HCT116 (cell line): ENCODE measurements around the gene ITSN1.

ENCODE experiments used
- JUND ChIP-seq: IDR thresholded peaks from 2 replicates; pipeline ENCODE4 v1.6.1; 2012
- MAX ChIP-seq: IDR thresholded peaks from 2 replicates; pipeline ENCODE4 v1.6.1; 2012
- POLR2A ChIP-seq: IDR thresholded peaks from 2 replicates; pipeline ENCODE4 v1.7.0; 2011; ENCODE audit warnings: borderline replicate concordance; ENCODE audit not compliant: insufficient read depth, insufficient read length; ENCODE audit errors: extremely low read depth
- TF ChIP-seq, protein P1 (sequence below), 3 experiments: fragments of 200-600 bp in 1 of 3; sonication (generic) in 1 of 3; IDR thresholded peaks in 2 of 3; conservative IDR thresholded peaks in 1 of 3; 2 replicates each; pipeline ENCODE4 v1.5.1; 2012 to 2017; ENCODE audit warnings: low read depth in 2 of 3, low read length in 2 of 3, antibody characterized with exemption in 1 of 3, borderline replicate concordance in 1 of 3, control low read depth in 1 of 3, mild to moderate bottlenecking in 1 of 3, mixed read lengths in 1 of 3, mixed run types in 1 of 3, moderate library complexity in 1 of 3; ENCODE audit not compliant: insufficient read depth in 1 of 3

DNA sequence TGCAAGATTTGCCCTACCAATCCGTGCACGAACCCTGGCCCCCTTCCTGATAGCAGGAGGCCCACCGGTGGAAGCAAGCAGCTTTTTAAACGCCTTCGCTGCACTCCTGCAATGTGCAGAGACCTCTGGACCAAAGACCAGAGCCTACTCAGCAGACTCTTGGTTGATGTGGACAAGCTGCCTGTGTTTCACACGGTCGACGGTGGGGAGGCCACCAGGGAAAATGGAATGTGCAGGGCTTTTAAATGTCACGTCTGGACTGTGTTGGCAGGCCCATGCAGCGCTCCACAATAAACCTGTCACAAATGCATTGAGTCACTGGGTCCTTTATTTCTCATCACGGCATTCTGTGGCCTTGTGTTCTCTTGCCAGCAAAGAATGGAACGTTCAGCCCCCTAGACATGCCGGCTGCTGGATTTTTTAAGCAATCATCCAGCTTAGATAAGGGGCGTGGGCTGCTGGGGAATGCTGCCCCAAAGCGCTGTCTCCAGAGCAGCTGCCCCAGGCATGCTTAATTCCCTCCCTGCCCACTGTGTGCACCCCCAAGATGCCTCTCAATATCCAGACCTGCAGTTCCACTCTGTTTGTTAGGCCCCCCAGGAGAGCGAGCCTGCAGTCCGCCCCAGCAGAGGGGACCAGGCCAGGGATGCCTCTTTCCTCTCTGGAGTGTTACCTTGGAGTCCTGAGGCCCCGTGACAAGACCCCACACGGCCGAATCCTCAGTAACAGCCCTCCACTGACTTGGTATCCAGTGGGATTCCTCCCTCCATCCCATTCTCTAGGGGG lies 202.0 kb downstream of the ITSN1 start:
- TF ChIP-seq JUND, result no peak
- no peak for TF ChIP-seq MAX
- no peak for TF ChIP-seq POLR2A
- TF ChIP-seq, protein P1, sequence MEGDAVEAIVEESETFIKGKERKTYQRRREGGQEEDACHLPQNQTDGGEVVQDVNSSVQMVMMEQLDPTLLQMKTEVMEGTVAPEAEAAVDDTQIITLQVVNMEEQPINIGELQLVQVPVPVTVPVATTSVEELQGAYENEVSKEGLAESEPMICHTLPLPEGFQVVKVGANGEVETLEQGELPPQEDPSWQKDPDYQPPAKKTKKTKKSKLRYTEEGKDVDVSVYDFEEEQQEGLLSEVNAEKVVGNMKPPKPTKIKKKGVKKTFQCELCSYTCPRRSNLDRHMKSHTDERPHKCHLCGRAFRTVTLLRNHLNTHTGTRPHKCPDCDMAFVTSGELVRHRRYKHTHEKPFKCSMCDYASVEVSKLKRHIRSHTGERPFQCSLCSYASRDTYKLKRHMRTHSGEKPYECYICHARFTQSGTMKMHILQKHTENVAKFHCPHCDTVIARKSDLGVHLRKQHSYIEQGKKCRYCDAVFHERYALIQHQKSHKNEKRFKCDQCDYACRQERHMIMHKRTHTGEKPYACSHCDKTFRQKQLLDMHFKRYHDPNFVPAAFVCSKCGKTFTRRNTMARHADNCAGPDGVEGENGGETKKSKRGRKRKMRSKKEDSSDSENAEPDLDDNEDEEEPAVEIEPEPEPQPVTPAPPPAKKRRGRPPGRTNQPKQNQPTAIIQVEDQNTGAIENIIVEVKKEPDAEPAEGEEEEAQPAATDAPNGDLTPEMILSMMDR (IDR thresholded peaks at IDR 0.05 in 2 of 3, conservative IDR thresholded peaks at IDR 0.05 in 1 of 3; ENCODE audit: borderline replicate concordance in 1 of 3, insufficient read depth in 1 of 3, low read depth in 2 of 3, low read length in 2 of 3), result no peak
